Activated naive CD4-positive, alpha-beta T cell treated with anti-CD3 and anti-CD28 coated beads, Interleukin-2, amount 50 U/mL, for 24 hours (primary cell): ENCODE data around the gene FAM193B.

Experiments used
- H3K27ac Mint-ChIP-seq: one replicate; pipeline ENCODE4 v1.8.0; 2021; ENCODE audit warnings: mild to moderate bottlenecking, mixed read lengths
- H3K27me3 Mint-ChIP-seq: one replicate; pipeline ENCODE4 v1.8.0; 2021; ENCODE audit warnings: mixed read lengths
- H3K36me3 Mint-ChIP-seq: one replicate; pipeline ENCODE4 v1.8.0; 2021; ENCODE audit warnings: mixed read lengths
- H3K4me1 Mint-ChIP-seq: one replicate; pipeline ENCODE4 v1.8.0; 2021; ENCODE audit warnings: mixed read lengths
- H3K4me3 Mint-ChIP-seq: one replicate; pipeline ENCODE4 v1.8.0; 2021; ENCODE audit warnings: mild to moderate bottlenecking, mixed read lengths
- H3K9me3 Mint-ChIP-seq: one replicate; pipeline ENCODE4 v1.8.0; 2021; ENCODE audit warnings: mixed read lengths

FAM193B gene

GRCh38 chr5:177483042-177483441, 71.3 kb downstream of the FAM193B start:
- Mint-ChIP-seq H3K27ac (no peak overlapping the region), H3K4me1 (peaks cover 20% of the 10 kb centered on the region), H3K9me3 (no peaks in the 10 kb centered on the region), H3K4me3 (no peak overlapping the region), H3K27me3 (no peaks in the 10 kb centered on the region), H3K36me3 (no peaks in the 10 kb centered on the region)

GRCh38 chr5:177482359-177482795, 72.0 kb downstream of the FAM193B start:
- H3K27ac Mint-ChIP-seq = no peak overlapping the region
- no peaks in the 10 kb centered on the region for H3K9me3 Mint-ChIP-seq
- H3K27me3 Mint-ChIP-seq = no peaks in the 10 kb centered on the region
- H3K4me1 Mint-ChIP-seq = peaks cover 24% of the 10 kb centered on the region
- H3K36me3 Mint-ChIP-seq = no peaks in the 10 kb centered on the region
- H3K4me3 Mint-ChIP-seq = no peak overlapping the region

GRCh38 chr5:177479774-177480173, 74.6 kb downstream of the FAM193B start:
- H3K4me3 Mint-ChIP-seq = no peak overlapping the region
- H3K4me1 Mint-ChIP-seq = peaks cover 41% of the 10 kb centered on the region

GRCh38 chr5:177478711-177479646, 75.4 kb downstream of the FAM193B start:
- Mint-ChIP-seq H3K4me1 (peaks cover 49% of the 10 kb centered on the region), H3K36me3 (no peaks in the 10 kb centered on the region), H3K4me3 (no peak overlapping the region), H3K9me3 (no peaks in the 10 kb centered on the region), H3K27me3 (no peaks in the 10 kb centered on the region), H3K27ac (peak overlapping the region; percentile 99)

More at GRCh38 chr5:177479774-177480173, 74.6 kb downstream of the FAM193B start:
- H3K36me3 Mint-ChIP-seq = no peaks in the 10 kb centered on the region
- no peaks in the 10 kb centered on the region for H3K9me3 Mint-ChIP-seq
- H3K27me3 Mint-ChIP-seq = no peaks in the 10 kb centered on the region
- peak overlapping the region; percentile 99 for H3K27ac Mint-ChIP-seq

- H3K27ac Mint-ChIP-seq = peak overlapping the region; percentile 65
- peaks cover 51% of the 10 kb centered on the region for H3K4me1 Mint-ChIP-seq
- H3K4me3 Mint-ChIP-seq = no peak overlapping the region
- H3K9me3 Mint-ChIP-seq = no peaks in the 10 kb centered on the region
- no peaks in the 10 kb centered on the region for H3K36me3 Mint-ChIP-seq
- H3K27me3 Mint-ChIP-seq = no peaks in the 10 kb centered on the region
Measured at GRCh38 chr5:177477701-177478477, 76.5 kb downstream of the FAM193B start.

- Mint-ChIP-seq H3K4me3 (peak overlapping the region; percentile 27), H3K36me3 (no peaks in the 10 kb centered on the region), H3K27ac (no peak overlapping the region), H3K9me3 (no peaks in the 10 kb centered on the region), H3K4me1 (peaks cover 51% of the 10 kb centered on the region), H3K27me3 (no peaks in the 10 kb centered on the region)
Measured at GRCh38 chr5:177476531-177477233, 77.7 kb downstream of the FAM193B start.

- no peaks in the 10 kb centered on the region for H3K9me3 Mint-ChIP-seq
- no peaks in the 10 kb centered on the region for H3K27me3 Mint-ChIP-seq
- H3K27ac Mint-ChIP-seq = peak overlapping the region; percentile 2
- H3K36me3 Mint-ChIP-seq = no peaks in the 10 kb centered on the region
- H3K4me1 Mint-ChIP-seq = peaks cover 51% of the 10 kb centered on the region
- H3K4me3 Mint-ChIP-seq = peak overlapping the region; percentile 27
Measured at GRCh38 chr5:177475563-177476427, 78.6 kb downstream of the FAM193B start.

GRCh38 chr5:177474846-177475562, 79.4 kb downstream of the FAM193B start:
- Mint-ChIP-seq H3K4me3 (peak overlapping the region; percentile 75), H3K9me3 (no peaks in the 10 kb centered on the region), H3K27me3 (no peaks in the 10 kb centered on the region), H3K36me3 (no peaks in the 10 kb centered on the region), H3K4me1 (peaks cover 54% of the 10 kb centered on the region), H3K27ac (no peak overlapping the region)

- no peaks in the 10 kb centered on the region for H3K27me3 Mint-ChIP-seq
- H3K36me3 Mint-ChIP-seq = no peaks in the 10 kb centered on the region
- H3K9me3 Mint-ChIP-seq = no peaks in the 10 kb centered on the region
- H3K4me3 Mint-ChIP-seq = peak overlapping the region; percentile 75
- H3K27ac Mint-ChIP-seq = peak overlapping the region; percentile 25
- peaks cover 44% of the 10 kb centered on the region for H3K4me1 Mint-ChIP-seq
Measured at GRCh38 chr5:177474002-177474476, 80.3 kb downstream of the FAM193B start.

- no peaks in the 10 kb centered on the region for H3K27me3 Mint-ChIP-seq
- peak within 1 kb of the TSS; percentile 25 for H3K27ac Mint-ChIP-seq
- peaks cover 39% of the 10 kb centered on the region for H3K4me1 Mint-ChIP-seq
- no peaks in the 10 kb centered on the region for H3K9me3 Mint-ChIP-seq
- H3K36me3 Mint-ChIP-seq = no peaks in the 10 kb centered on the region
- peak within 1 kb of the TSS; percentile 75 for H3K4me3 Mint-ChIP-seq
Measured at GRCh38 chr5:177473443-177474001, 80.8 kb downstream of the FAM193B start, which contains the start of gene DBN1. Gene DBN1 (minus strand): TSS chr5:177473634. CDS start chr5:177473521, 113 bp downstream.

- Mint-ChIP-seq H3K4me1 (peaks cover 32% of the 10 kb centered on the region), H3K4me3 (peak overlapping the region; percentile 72), H3K27ac (no peak overlapping the region), H3K36me3 (no peaks in the 10 kb centered on the region), H3K27me3 (no peaks in the 10 kb centered on the region), H3K9me3 (no peaks in the 10 kb centered on the region)
Measured at GRCh38 chr5:177472460-177473442, 81.6 kb downstream of the FAM193B start.

GRCh38 chr5:177471610-177472356, 82.6 kb downstream of the FAM193B start:
- Mint-ChIP-seq H3K27me3 (no peaks in the 10 kb centered on the region), H3K36me3 (no peaks in the 10 kb centered on the region), H3K4me1 (peaks cover 31% of the 10 kb centered on the region), H3K9me3 (no peaks in the 10 kb centered on the region), H3K4me3 (peak overlapping the region; percentile 49), H3K27ac (no peak overlapping the region)
